ENCODE measurements around the gene SH3D21.

The SH3D21 gene

DNA sequence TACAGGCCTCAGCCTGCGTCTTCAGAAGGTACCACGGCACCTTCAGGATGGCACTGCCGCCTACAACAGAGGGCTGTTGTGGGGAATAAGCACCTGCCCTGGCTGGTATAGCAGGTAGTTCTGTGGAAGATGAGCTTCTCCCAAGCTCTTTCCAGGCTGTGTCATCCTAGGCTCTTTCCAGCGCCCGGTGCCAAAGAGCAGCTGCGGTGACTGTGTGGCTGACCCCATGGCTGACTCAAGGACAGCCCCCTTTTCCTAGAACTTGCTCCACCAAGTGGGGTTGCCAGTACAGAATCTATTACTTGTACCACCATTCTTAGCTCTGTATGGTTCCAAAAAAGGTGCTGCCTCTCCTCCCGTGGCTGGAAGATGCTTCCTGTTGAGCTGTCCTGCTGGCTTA lies 39.2 kb downstream of the SH3D21 start:
- Histone ChIP-seq H2BK120ac (ENCODE audit: low read depth, low read length) (no peak overlapping the region), H3K4ac (ENCODE audit: low read depth, low read length) (no peak overlapping the region), H3K56ac (ENCODE audit: low read length) (no peak overlapping the region), H2BK15ac (replicated peaks; ENCODE audit: low read depth) (no peak overlapping the region), H4K5ac (ENCODE audit: low read length) (no peak overlapping the region), H3K27me3 (ENCODE audit: insufficient read depth, low read length, poor library complexity) (no peaks in the 10 kb centered on the region), H3K23ac (ENCODE audit: low read length) (no peak overlapping the region), H3K9ac (ENCODE audit: low read length) (no peak overlapping the region), H3K79me2 (ENCODE audit: control insufficient read depth, insufficient read depth, low read length) (no peaks in the 10 kb centered on the region), H2BK5ac (ENCODE audit: low read length) (no peak overlapping the region), H3K4me3 (ENCODE audit: low read length) (no peak overlapping the region), H3K27ac (ENCODE audit: low read depth, low read length) (no peak overlapping the region), H3K18ac (ENCODE audit: low read length) (no peak overlapping the region), H3K36me3 (ENCODE audit: control insufficient read depth, insufficient read depth, low read length) (peaks cover 10% of the 10 kb centered on the region), H2AK5ac (ENCODE audit: low read length) (no peak overlapping the region), H3K4me2 (ENCODE audit: low read length) (no peak overlapping the region), H3K79me1 (ENCODE audit: low read length) (no peaks in the 10 kb centered on the region), H4K8ac (ENCODE audit: low read depth, low read length) (no peak overlapping the region), H3K4me1 (ENCODE audit: control insufficient read depth, low read depth, low read length) (no peaks in the 10 kb centered on the region)
- WGBS (ENCODE audit: extremely low coverage, insufficient coverage, low lambda C conversion rate), result no CpG with 5 or more reads among the region's 7 CpGs
- DNase-seq, result no peak

DNA sequence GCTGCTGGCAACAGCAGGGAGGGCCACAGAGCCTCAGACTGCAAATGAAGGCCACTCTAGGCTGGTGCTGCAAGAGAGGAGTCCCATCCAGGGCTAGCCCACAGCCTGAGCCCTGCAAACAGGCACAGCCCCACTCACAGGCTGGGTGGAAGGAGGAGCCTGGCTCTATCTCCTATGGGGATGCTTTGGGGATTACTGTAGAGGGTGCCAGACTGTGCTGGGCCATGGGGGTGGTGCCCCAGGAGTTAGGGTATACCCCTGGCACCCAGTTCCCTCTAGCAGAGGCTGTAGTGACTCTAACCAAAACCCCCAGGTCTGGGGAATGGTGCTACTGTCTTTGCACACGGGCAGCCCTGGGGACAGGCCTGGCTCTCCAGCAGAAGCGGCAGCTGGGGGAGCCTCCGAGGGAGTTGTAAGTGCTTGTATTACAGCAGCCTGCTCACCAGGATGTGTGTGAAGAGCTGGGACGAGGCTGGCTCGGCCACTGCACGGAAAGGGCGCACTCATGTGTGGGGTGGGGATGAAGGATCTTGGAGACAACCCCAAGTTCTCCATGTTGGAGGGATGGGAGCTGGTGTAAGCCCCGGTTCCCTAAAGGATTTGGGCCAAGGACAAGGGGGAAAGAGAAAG lies 40.7 kb downstream of the SH3D21 start:
- Histone ChIP-seq H3K4ac (ENCODE audit: low read depth, low read length) (no peak overlapping the region), H3K27ac (ENCODE audit: low read depth, low read length) (no peak overlapping the region), H3K36me3 (ENCODE audit: control insufficient read depth, insufficient read depth, low read length) (peaks cover 10% of the 10 kb centered on the region), H3K23ac (ENCODE audit: low read length) (no peak overlapping the region), H3K9ac (ENCODE audit: low read length) (no peak overlapping the region), H2BK120ac (ENCODE audit: low read depth, low read length) (no peak overlapping the region), H3K27me3 (ENCODE audit: insufficient read depth, low read length, poor library complexity) (no peaks in the 10 kb centered on the region), H4K5ac (ENCODE audit: low read length) (no peak overlapping the region), H3K56ac (ENCODE audit: low read length) (no peak overlapping the region), H3K4me3 (ENCODE audit: low read length) (no peak overlapping the region), H3K79me2 (ENCODE audit: control insufficient read depth, insufficient read depth, low read length) (no peaks in the 10 kb centered on the region), H3K4me2 (ENCODE audit: low read length) (no peak overlapping the region), H3K4me1 (ENCODE audit: control insufficient read depth, low read depth, low read length) (no peaks in the 10 kb centered on the region), H4K8ac (ENCODE audit: low read depth, low read length) (no peak overlapping the region), H2BK15ac (replicated peaks; ENCODE audit: low read depth) (no peak overlapping the region), H3K18ac (ENCODE audit: low read length) (no peak overlapping the region), H3K79me1 (ENCODE audit: low read length) (no peaks in the 10 kb centered on the region), H2AK5ac (ENCODE audit: low read length) (no peak overlapping the region), H2BK5ac (ENCODE audit: low read length) (no peak overlapping the region)
- DNase-seq, result no peak
- WGBS (ENCODE audit: extremely low coverage, insufficient coverage, low lambda C conversion rate), result no CpG with 5 or more reads among the region's 8 CpGs

- H3K27ac ChIP-seq (ENCODE audit: low read depth, low read length), result no peak overlapping the region
- no peak overlapping the region for H3K18ac ChIP-seq (ENCODE audit: low read length)
- DNase-seq, result no peak
Measured at GRCh38 chr1:36349241-36349671, 43.1 kb downstream of the SH3D21 start.

GRCh38 chr1:36349839-36350238 lies 43.7 kb downstream of the SH3D21 start:
- no peak overlapping the region for H3K4ac ChIP-seq (ENCODE audit: low read depth, low read length)
- H3K4me3 ChIP-seq (ENCODE audit: low read length), result no peak overlapping the region
- no peaks in the 10 kb centered on the region for H3K27me3 ChIP-seq (ENCODE audit: insufficient read depth, low read length, poor library complexity)
- H4K5ac ChIP-seq (ENCODE audit: low read length), result no peak overlapping the region
- no peak overlapping the region for H4K8ac ChIP-seq (ENCODE audit: low read depth, low read length)
- no peak overlapping the region for H3K9ac ChIP-seq (ENCODE audit: low read length)
- WGBS (ENCODE audit: extremely low coverage, insufficient coverage, low lambda C conversion rate), result no CpG with 5 or more reads among the region's 16 CpGs
- H2BK15ac ChIP-seq (replicated peaks; ENCODE audit: low read depth), result no peak overlapping the region
- no peak overlapping the region for H2BK120ac ChIP-seq (ENCODE audit: low read depth, low read length)
- H3K56ac ChIP-seq (ENCODE audit: low read length), result no peak overlapping the region
- DNase-seq, result no peak
- no peaks in the 10 kb centered on the region for H3K79me1 ChIP-seq (ENCODE audit: low read length)
- no peak overlapping the region for H3K18ac ChIP-seq (ENCODE audit: low read length)
- peaks cover 16% of the 10 kb centered on the region for H3K36me3 ChIP-seq (ENCODE audit: control insufficient read depth, insufficient read depth, low read length)
- no peak overlapping the region for H3K4me2 ChIP-seq (ENCODE audit: low read length)
- H3K4me1 ChIP-seq (ENCODE audit: control insufficient read depth, low read depth, low read length), result no peaks in the 10 kb centered on the region
- H3K27ac ChIP-seq (ENCODE audit: low read depth, low read length), result no peak overlapping the region
- H2BK5ac ChIP-seq (ENCODE audit: low read length), result no peak overlapping the region
- H2AK5ac ChIP-seq (ENCODE audit: low read length), result no peak overlapping the region
- H3K79me2 ChIP-seq (ENCODE audit: control insufficient read depth, insufficient read depth, low read length), result no peaks in the 10 kb centered on the region
- no peak overlapping the region for H3K23ac ChIP-seq (ENCODE audit: low read length)

More at GRCh38 chr1:36349241-36349671, 43.1 kb downstream of the SH3D21 start:
- no peak overlapping the region for H2AK5ac ChIP-seq (ENCODE audit: low read length)
- H3K79me1 ChIP-seq (ENCODE audit: low read length), result no peaks in the 10 kb centered on the region
- no peaks in the 10 kb centered on the region for H3K4me1 ChIP-seq (ENCODE audit: control insufficient read depth, low read depth, low read length)
- WGBS (ENCODE audit: extremely low coverage, insufficient coverage, low lambda C conversion rate), result no CpG with 5 or more reads among the region's 7 CpGs
- no peak overlapping the region for H4K8ac ChIP-seq (ENCODE audit: low read depth, low read length)
- no peaks in the 10 kb centered on the region for H3K27me3 ChIP-seq (ENCODE audit: insufficient read depth, low read length, poor library complexity)
- no peak overlapping the region for H3K4me3 ChIP-seq (ENCODE audit: low read length)
- peaks cover 13% of the 10 kb centered on the region for H3K36me3 ChIP-seq (ENCODE audit: control insufficient read depth, insufficient read depth, low read length)
- no peak overlapping the region for H2BK5ac ChIP-seq (ENCODE audit: low read length)
- no peak overlapping the region for H2BK120ac ChIP-seq (ENCODE audit: low read depth, low read length)
- no peak overlapping the region for H2BK15ac ChIP-seq (replicated peaks; ENCODE audit: low read depth)
- no peaks in the 10 kb centered on the region for H3K79me2 ChIP-seq (ENCODE audit: control insufficient read depth, insufficient read depth, low read length)
- no peak overlapping the region for H3K56ac ChIP-seq (ENCODE audit: low read length)
- H3K9ac ChIP-seq (ENCODE audit: low read length), result no peak overlapping the region
- no peak overlapping the region for H3K4me2 ChIP-seq (ENCODE audit: low read length)
- H4K5ac ChIP-seq (ENCODE audit: low read length), result no peak overlapping the region
- no peak overlapping the region for H3K23ac ChIP-seq (ENCODE audit: low read length)
- no peak overlapping the region for H3K4ac ChIP-seq (ENCODE audit: low read depth, low read length)

GRCh38 chr1:36350659-36351226 lies 44.6 kb downstream of the SH3D21 start:
- H3K4me1 ChIP-seq (ENCODE audit: control insufficient read depth, low read depth, low read length), result no peaks in the 10 kb centered on the region
- WGBS (ENCODE audit: extremely low coverage, insufficient coverage, low lambda C conversion rate), result no CpG with 5 or more reads among the region's 13 CpGs
- peaks cover 17% of the 10 kb centered on the region for H3K36me3 ChIP-seq (ENCODE audit: control insufficient read depth, insufficient read depth, low read length)
- H3K4me3 ChIP-seq (ENCODE audit: low read length), result no peak overlapping the region
- no peaks in the 10 kb centered on the region for H3K27me3 ChIP-seq (ENCODE audit: insufficient read depth, low read length, poor library complexity)
- no peak overlapping the region for H3K18ac ChIP-seq (ENCODE audit: low read length)
- H3K79me2 ChIP-seq (ENCODE audit: control insufficient read depth, insufficient read depth, low read length), result no peaks in the 10 kb centered on the region
- H3K9ac ChIP-seq (ENCODE audit: low read length), result no peak overlapping the region
- H3K79me1 ChIP-seq (ENCODE audit: low read length), result no peaks in the 10 kb centered on the region
- no peak overlapping the region for H3K56ac ChIP-seq (ENCODE audit: low read length)
- no peak overlapping the region for H2AK5ac ChIP-seq (ENCODE audit: low read length)
- no peak overlapping the region for H3K4ac ChIP-seq (ENCODE audit: low read depth, low read length)
- H2BK5ac ChIP-seq (ENCODE audit: low read length), result no peak overlapping the region
- H3K4me2 ChIP-seq (ENCODE audit: low read length), result no peak overlapping the region
- no peak overlapping the region for H4K8ac ChIP-seq (ENCODE audit: low read depth, low read length)
- peak; percentile 35 for DNase-seq
- H2BK120ac ChIP-seq (ENCODE audit: low read depth, low read length), result no peak overlapping the region
- H3K23ac ChIP-seq (ENCODE audit: low read length), result no peak overlapping the region
- no peak overlapping the region for H4K5ac ChIP-seq (ENCODE audit: low read length)
- no peak overlapping the region for H2BK15ac ChIP-seq (replicated peaks; ENCODE audit: low read depth)
- H3K27ac ChIP-seq (ENCODE audit: low read depth, low read length), result no peak overlapping the region
